K562 (cell line): ENCODE measurements around the gene C6orf47. TPM values are rescaled to one million over a fixed set of nuclear protein-coding genes. Genes with fewer than 3 reads are reported as not detected.

Experiments
- ATAC-seq: fragments of 200-7000 bp; cut with Tn5 transposase; 3 replicates; pipeline ENCODE4 v1.9.1; 2020; ENCODE audit warnings: moderate library complexity
- BruUV-seq: library from RNA; stranded (reverse); fragments of 400-500 nt; replicated peaks from 2 replicates; lab custom pipeline; 2021; lab: Mats Ljungman, UMichigan
- CTCF ChIA-PET: fragments of 300-600 bp; formaldehyde crosslinking; extraction: SDS; loops from one replicate; lab custom pipeline; 2021; ENCODE audit warnings: low intra/inter-chr PET ratio; lab: Yijun Ruan, JAX
- POLR2A ChIA-PET: fragments of 300-600, 350-650 bp; sonication (Branson Sonifier 250); formaldehyde crosslinking; extraction: SDS; loops from one replicate; lab custom pipeline; 2021; ENCODE audit warnings: antibody characterized with exemption, inconsistent platforms; lab: Yijun Ruan, JAX
- DNase-seq, 4 experiments: peaks; one replicate each; pipeline versions ENCODE4 v3.0.0 to v3.0.0-alpha.2; 2011 to 2018; ENCODE audit warnings: low spot score in 3 of 4, mixed read lengths in 3 of 4; ENCODE audit errors: extremely low read depth in 1 of 4
- FAIRE-seq: peaks from 2 replicates; lab custom pipeline; 2011; peaks lifted over from hg19 to GRCh38; lab: Jason Lieb, UNC
- H2AFZ ChIP-seq: 2 replicates; pipeline ENCODE4 v1.6.0; 2011; ENCODE audit warnings: low read depth, low read length, control low read depth, inconsistent platforms
- H3K27ac ChIP-seq: fragments of 200-600 bp; 3 replicates; pipeline ENCODE4 v1.8.0; 2011; ENCODE audit warnings: low read depth, mild to moderate bottlenecking, control low read depth, inconsistent platforms, low read length, moderate library complexity, mixed read lengths; ENCODE audit errors: extremely low read depth
- H3K27me3 ChIP-seq, 2 experiments: fragments of 300-600 bp in 1 of 2; 2 replicates in 1 of 2; 3 replicates in 1 of 2; pipeline versions ENCODE4 v1.6.0 to v1.8.0; 2011; ENCODE audit warnings: inconsistent platforms in 2 of 2, low read length in 2 of 2, mild to moderate bottlenecking in 1 of 2, mixed read lengths in 1 of 2, moderate library complexity in 1 of 2; ENCODE audit not compliant: control insufficient read depth in 2 of 2, insufficient read depth in 2 of 2
- H3K36me3 ChIP-seq: fragments of 300-600 bp; 3 replicates; pipeline ENCODE4 v1.8.0; 2011; ENCODE audit warnings: mild to moderate bottlenecking, low read length, inconsistent platforms; ENCODE audit not compliant: control insufficient read depth, insufficient read depth
- H3K4me1 ChIP-seq, 2 experiments: fragments of 200-600 bp in 1 of 2; replicated peaks in 1 of 2; 2 replicates in 1 of 2; 3 replicates in 1 of 2; pipeline versions ENCODE4 v1.5.1 to v1.8.0; 2011; ENCODE audit warnings: inconsistent platforms in 2 of 2, low read length in 2 of 2, mild to moderate bottlenecking in 1 of 2, mixed read lengths in 1 of 2, moderate library complexity in 1 of 2; ENCODE audit not compliant: control insufficient read depth in 2 of 2, insufficient read depth in 2 of 2
- H3K4me2 ChIP-seq: 2 replicates; pipeline ENCODE4 v1.6.1; 2011; ENCODE audit warnings: low read length, control low read depth, inconsistent platforms, mixed read lengths; ENCODE audit not compliant: insufficient read depth
- H3K4me3 ChIP-seq: fragments of 200-600 bp; sonication (generic), shearing (Covaris generic); 2 replicates; pipeline ENCODE4 v1.5.1; 2016; ENCODE audit warnings: control low read depth, inconsistent platforms
- H3K79me2 ChIP-seq: fragments of 200-600 bp; 3 replicates; pipeline ENCODE4 v1.8.0; 2011; ENCODE audit warnings: low read length, inconsistent platforms; ENCODE audit not compliant: control insufficient read depth, insufficient read depth
- H3K9ac ChIP-seq, 2 experiments: 2 replicates each; pipeline versions ENCODE4 v1.6.0 to v1.6.1; 2011; ENCODE audit warnings: low read depth in 2 of 2, low read length in 2 of 2, control low read depth in 1 of 2, inconsistent platforms in 1 of 2, mild to moderate bottlenecking in 1 of 2, mixed read lengths in 1 of 2; ENCODE audit not compliant: insufficient read depth in 1 of 2
- H3K9me1 ChIP-seq: one replicate; pipeline ENCODE4 v1.6.0; 2011; ENCODE audit warnings: inconsistent platforms, mild to moderate bottlenecking, low read length, moderate library complexity; ENCODE audit not compliant: control insufficient read depth, insufficient read depth
- H3K9me3 ChIP-seq: replicated peaks from 2 replicates; pipeline ENCODE4 v1.5.1; 2011; ENCODE audit warnings: low read depth, low read length, inconsistent platforms; ENCODE audit not compliant: control insufficient read depth, insufficient read depth
- H4K20me1 ChIP-seq: replicated peaks from 2 replicates; pipeline ENCODE4 v1.6.1; 2011; ENCODE audit warnings: low read length, inconsistent platforms, mixed read lengths; ENCODE audit not compliant: control insufficient read depth, insufficient read depth
- CHAMP1 ChIP-seq: fragments of 450-650 bp; IDR thresholded peaks from 2 replicates; pipeline ENCODE4 v1.6.1; 2016; ENCODE audit warnings: mild to moderate bottlenecking
- CSDE1 ChIP-seq, 2 experiments: fragments of 450-650 bp; IDR thresholded peaks; 2 replicates each; pipeline ENCODE4 v1.6.1; 2016; ENCODE audit warnings: mild to moderate bottlenecking in 1 of 2
- POLR2AphosphoS5 ChIP-seq: IDR thresholded peaks from 2 replicates; pipeline ENCODE4 v1.6.1; 2011; ENCODE audit warnings: mild to moderate bottlenecking, low read depth, low read length, moderate library complexity; ENCODE audit not compliant: control insufficient read depth, insufficient read depth
- POLR2G ChIP-seq: fragments of 200-400 bp; formaldehyde crosslinking; IDR thresholded peaks from 2 replicates; pipeline ENCODE4 v1.6.1; 2017; ENCODE audit warnings: low read depth, mild to moderate bottlenecking, antibody characterized with exemption, low read length, moderate library complexity
- RBFOX2 ChIP-seq: fragments of 200-400 bp; formaldehyde crosslinking; IDR thresholded peaks from 2 replicates; pipeline ENCODE4 v1.6.1; 2017; ENCODE audit warnings: low read depth, mild to moderate bottlenecking, low read length, moderate library complexity
- U2AF1 ChIP-seq: fragments of 200-400 bp; formaldehyde crosslinking; optimal IDR thresholded peaks from 2 replicates; pipeline ENCODE3; 2017; ENCODE audit warnings: mild to moderate bottlenecking, low read depth, low read length, moderate library complexity
- ZFX ChIP-seq: sonication (generic); formaldehyde crosslinking; IDR thresholded peaks from 2 replicates; pipeline ENCODE4 v1.8.0; 2022; ENCODE audit warnings: mild to moderate bottlenecking, missing genetic modification reagents, moderate library complexity
- ZNF347 ChIP-seq: fragments of 450-650 bp; formaldehyde crosslinking; IDR thresholded peaks from 2 replicates; pipeline ENCODE4 v1.4.0; 2020; ENCODE audit warnings: low read depth, mild to moderate bottlenecking, moderate library complexity
- WGBS: fragments of 100-300 bp; shearing (Covaris generic); methylation state at CpG from one replicate; pipeline ENCODE4 v1.1.6; 2016; ENCODE audit warnings: low coverage, mixed read lengths; ENCODE audit not compliant: insufficient coverage; ENCODE audit errors: missing lambda C conversion rate; 5-methylcytosine and 5-hydroxymethylcytosine counted together
- in situ Hi-C: fragments of 300-500 bp; cut with MboI; formaldehyde crosslinking; loops from 4 replicates; pipeline ENCODE4 v1.15.0; 2018; ENCODE audit warnings: inconsistent platforms, mixed read lengths
- intact Hi-C: fragments of 100-400 bp; cut with micrococcal nuclease; formaldehyde crosslinking; loops from 2 replicates; pipeline ENCODE4 v1.14.2; 2022
- polyA plus RNA-seq, 8 experiments: library from polyadenylated mRNA; depleted of rRNA in 4 of 8; stranded (reverse) in 5 of 8; unstranded in 3 of 8; fragments of >200 nt; fragmentation: Nextera tagmentation in 2 of 8; fragmentation: Illumina TruSeq in 1 of 8; extraction: Ambion mirVana in 2 of 8; extraction: Trizol in 1 of 8; gene quantifications; 2 replicates each; pipeline versions ENCODE4 v1.2.1 to v1.2.3, GENCODE V29; 2011 to 2014; ENCODE audit warnings: inconsistent platforms in 1 of 8, missing spikeins in 1 of 8
- total RNA-seq, 7 experiments: library from RNA; depleted of rRNA in 6 of 7; stranded (reverse); fragments of >200 nt in 6 of 7; fragmentation: Illumina TruSeq in 2 of 7; extraction: Trizol in 2 of 7; gene quantifications; 2 replicates each; pipeline versions ENCODE4 v1.2.1 to v1.2.3, GENCODE V29; 2011 to 2021; ENCODE audit warnings: low replicate concordance in 1 of 7

The C6orf47 gene
- total and polyA plus RNA-seq, 9 of the 15 experiments (the other 6 are each of a cell fraction or from before 2014, with no cell fraction given) = 0.14 to 43.8 (median 27.0) TPM

- no peak for TF ChIP-seq CHAMP1
- TF ChIP-seq ZFX (CRISPR knock-in tag) = no peak
- TF ChIP-seq CSDE1 (IDR thresholded peaks at IDR 0.05) = no peak
- no peak for TF ChIP-seq U2AF1
Measured at GRCh38 chr6:31651602-31652191, 8.9 kb downstream of the C6orf47 start (continued).

- H3K27ac ChIP-seq = no peak overlapping the region
- TF ChIP-seq POLR2G = peak; percentile 46; the same call in 1 of the 2 replicates
- peak; percentile 42 for TF ChIP-seq RBFOX2
- no peak for TF ChIP-seq ZNF347 (CRISPR knock-in tag)
- TF ChIP-seq POLR2AphosphoS5 = peak; percentile 12; the same call in 1 of the 2 replicates
- no peak overlapping the region for H3K4me2 ChIP-seq
- no peak for FAIRE-seq
- H3K9ac ChIP-seq = peak overlapping the region in 1 of 2 experiments; percentile 11; a peak in 1 of 4 replicates
- no peak for DNase-seq
- WGBS = 92% methylated on average over 9 of the region's 9 CpGs
- intact Hi-C loops (no loop called here), in situ Hi-C loops (no loop called here)
- peaks cover 95% of the 10 kb centered on the region for H3K36me3 ChIP-seq
- no peaks in the 10 kb centered on the region for H3K27me3 ChIP-seq
- no peaks in the 10 kb centered on the region for H3K9me3 ChIP-seq
- no peaks in the 10 kb centered on the region for H4K20me1 ChIP-seq
- H3K79me2 ChIP-seq = peaks cover 20% of the 10 kb centered on the region
- no peak overlapping the region for H2AFZ ChIP-seq
- BruUV-seq = no TSS peak
- no peaks in the 10 kb centered on the region for H3K9me1 ChIP-seq
- CTCF ChIA-PET = no interaction called here
- POLR2A ChIA-PET = interaction anchor here (0.6 to 11.9 kb wide), 7 partner anchors 7 to 107 kb away, joined by 3 to 190 read pairs (median 4); partner anchors contain the start of genes APOM and BAG6
- H3K4me3 ChIP-seq = no peak overlapping the region
- peaks cover 0 to 5% of the 10 kb centered on the region in 2 experiments; a peak in 1 of 5 replicates for H3K4me1 ChIP-seq
- ATAC-seq = no peak
Measured at GRCh38 chr6:31645325-31645724, 15.3 kb downstream of the C6orf47 start.
